GM12878 (cell line): ENCODE data around the gene GMCL1.

ENCODE experiments used
- ATF2 ChIP-seq: IDR thresholded peaks from 2 replicates; pipeline ENCODE4 v1.6.1; 2012; ENCODE audit warnings: low read length, inconsistent platforms
- ELK1 ChIP-seq: IDR thresholded peaks from 2 replicates; pipeline ENCODE4 v1.6.1; 2012; ENCODE audit warnings: low read depth, low read length, improper control_type of control experiment
- MXI1 ChIP-seq: fragments of 150-350 bp; IDR thresholded peaks from 2 replicates; pipeline ENCODE4 v1.6.1; 2011; ENCODE audit warnings: low read depth, mild to moderate bottlenecking, inconsistent platforms, low read length, improper control_type of control experiment
- POLR2A ChIP-seq: IDR thresholded peaks from 2 replicates; pipeline ENCODE4 v1.6.1; 2011; ENCODE audit warnings: low read depth, mild to moderate bottlenecking, low read length
- POLR2AphosphoS5 ChIP-seq: IDR thresholded peaks from 2 replicates; pipeline ENCODE4 v1.6.1; 2011; ENCODE audit warnings: mild to moderate bottlenecking, low read length, inconsistent platforms
- RB1 ChIP-seq: fragments of 450-650 bp; formaldehyde crosslinking; IDR thresholded peaks from 2 replicates; pipeline ENCODE4 v1.6.1; 2017; ENCODE audit warnings: mild to moderate bottlenecking, borderline replicate concordance
- SREBF2 ChIP-seq: IDR thresholded peaks from 2 replicates; pipeline ENCODE4 v1.6.1; 2012; ENCODE audit warnings: mild to moderate bottlenecking, low read length
- SUPT20H ChIP-seq: IDR thresholded peaks from 2 replicates; pipeline ENCODE4 v1.6.1; 2011; ENCODE audit warnings: low read depth, mild to moderate bottlenecking, low read length, moderate library complexity, borderline replicate concordance; ENCODE audit not compliant: control insufficient read depth
- TCF12 ChIP-seq: IDR thresholded peaks from 2 replicates; pipeline ENCODE4 v1.6.1; 2011; ENCODE audit warnings: low read depth, mild to moderate bottlenecking, low read length
- ZNF274 ChIP-seq: IDR thresholded peaks from one replicate; pipeline ENCODE4 v1.8.0; 2011; ENCODE audit not compliant: insufficient read length, insufficient read depth
- ZSCAN29 ChIP-seq: fragments of 450-650 bp; IDR thresholded peaks from 2 replicates; pipeline ENCODE4 v1.6.1; 2017; ENCODE audit warnings: mild to moderate bottlenecking, moderate library complexity
- TF ChIP-seq, protein P1 (sequence below), 3 experiments: IDR thresholded peaks in 2 of 3; conservative IDR thresholded peaks in 1 of 3; 2 replicates each; pipeline ENCODE4 v1.5.1; 2011; ENCODE audit warnings: low read depth in 3 of 3, low read length in 3 of 3, mild to moderate bottlenecking in 3 of 3, control low read depth in 2 of 3, moderate library complexity in 2 of 3, inconsistent platforms in 1 of 3, mixed read lengths in 1 of 3; ENCODE audit not compliant: control insufficient read depth in 2 of 3, insufficient read depth in 1 of 3; ENCODE audit errors: extremely low read depth in 1 of 3

- TF ChIP-seq, protein P1, sequence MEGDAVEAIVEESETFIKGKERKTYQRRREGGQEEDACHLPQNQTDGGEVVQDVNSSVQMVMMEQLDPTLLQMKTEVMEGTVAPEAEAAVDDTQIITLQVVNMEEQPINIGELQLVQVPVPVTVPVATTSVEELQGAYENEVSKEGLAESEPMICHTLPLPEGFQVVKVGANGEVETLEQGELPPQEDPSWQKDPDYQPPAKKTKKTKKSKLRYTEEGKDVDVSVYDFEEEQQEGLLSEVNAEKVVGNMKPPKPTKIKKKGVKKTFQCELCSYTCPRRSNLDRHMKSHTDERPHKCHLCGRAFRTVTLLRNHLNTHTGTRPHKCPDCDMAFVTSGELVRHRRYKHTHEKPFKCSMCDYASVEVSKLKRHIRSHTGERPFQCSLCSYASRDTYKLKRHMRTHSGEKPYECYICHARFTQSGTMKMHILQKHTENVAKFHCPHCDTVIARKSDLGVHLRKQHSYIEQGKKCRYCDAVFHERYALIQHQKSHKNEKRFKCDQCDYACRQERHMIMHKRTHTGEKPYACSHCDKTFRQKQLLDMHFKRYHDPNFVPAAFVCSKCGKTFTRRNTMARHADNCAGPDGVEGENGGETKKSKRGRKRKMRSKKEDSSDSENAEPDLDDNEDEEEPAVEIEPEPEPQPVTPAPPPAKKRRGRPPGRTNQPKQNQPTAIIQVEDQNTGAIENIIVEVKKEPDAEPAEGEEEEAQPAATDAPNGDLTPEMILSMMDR (IDR thresholded peaks at IDR 0.05 in 2 of 3, conservative IDR thresholded peaks at IDR 0.05 in 1 of 3; ENCODE audit: control insufficient read depth in 2 of 3, extremely low read depth in 1 of 3, insufficient read depth in 1 of 3, low read depth in 3 of 3, low read length in 3 of 3): no peak
- TF ChIP-seq ZNF274: no peak
- no peak for TF ChIP-seq MXI1
- TF ChIP-seq TCF12: no peak
- TF ChIP-seq SREBF2: no peak
- TF ChIP-seq RB1: no peak
- no peak for TF ChIP-seq ATF2
- no peak for TF ChIP-seq ELK1
- TF ChIP-seq ZSCAN29: no peak
- TF ChIP-seq POLR2AphosphoS5: no peak
- TF ChIP-seq POLR2A: no peak
- TF ChIP-seq SUPT20H: no peak
Observed at GRCh38 chr2:69817729-69818501, 11.5 kb upstream of the GMCL1 start.
